DND-41 (cell line): ENCODE data around the gene CABP1.

Source experiments
- EZH2 ChIP-seq: IDR thresholded peaks from 3 replicates; pipeline ENCODE4 v1.6.1; 2012; ENCODE audit warnings: borderline replicate concordance, low read depth, mild to moderate bottlenecking, moderate library complexity, low read length, inconsistent platforms; ENCODE audit not compliant: severe bottlenecking
- TF ChIP-seq, protein P1 (sequence below): IDR thresholded peaks from 2 replicates; pipeline ENCODE4 v1.5.1; 2012; ENCODE audit warnings: borderline replicate concordance, low read length, moderate library complexity, mild to moderate bottlenecking; ENCODE audit not compliant: poor library complexity, severe bottlenecking; ENCODE audit errors: extremely low read depth

DNA sequence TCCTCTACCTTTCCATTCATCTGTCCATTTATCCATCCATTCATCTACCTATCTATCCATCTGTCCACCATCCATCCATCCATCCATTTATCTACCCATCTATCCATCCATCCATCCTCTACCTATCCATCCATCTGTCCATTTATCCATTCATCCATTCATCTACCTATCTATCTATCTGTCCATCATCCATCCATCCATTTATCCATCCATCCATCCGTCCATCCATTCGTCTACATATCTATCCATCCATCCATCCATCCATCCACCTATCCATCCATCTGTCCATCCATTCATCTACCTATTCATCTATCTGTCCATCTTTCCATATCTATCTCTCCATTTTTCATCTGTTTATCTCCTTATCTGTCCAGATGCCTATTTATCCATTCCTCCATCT lies 21.0 kb downstream of the CABP1 start:
- TF ChIP-seq, protein P1, sequence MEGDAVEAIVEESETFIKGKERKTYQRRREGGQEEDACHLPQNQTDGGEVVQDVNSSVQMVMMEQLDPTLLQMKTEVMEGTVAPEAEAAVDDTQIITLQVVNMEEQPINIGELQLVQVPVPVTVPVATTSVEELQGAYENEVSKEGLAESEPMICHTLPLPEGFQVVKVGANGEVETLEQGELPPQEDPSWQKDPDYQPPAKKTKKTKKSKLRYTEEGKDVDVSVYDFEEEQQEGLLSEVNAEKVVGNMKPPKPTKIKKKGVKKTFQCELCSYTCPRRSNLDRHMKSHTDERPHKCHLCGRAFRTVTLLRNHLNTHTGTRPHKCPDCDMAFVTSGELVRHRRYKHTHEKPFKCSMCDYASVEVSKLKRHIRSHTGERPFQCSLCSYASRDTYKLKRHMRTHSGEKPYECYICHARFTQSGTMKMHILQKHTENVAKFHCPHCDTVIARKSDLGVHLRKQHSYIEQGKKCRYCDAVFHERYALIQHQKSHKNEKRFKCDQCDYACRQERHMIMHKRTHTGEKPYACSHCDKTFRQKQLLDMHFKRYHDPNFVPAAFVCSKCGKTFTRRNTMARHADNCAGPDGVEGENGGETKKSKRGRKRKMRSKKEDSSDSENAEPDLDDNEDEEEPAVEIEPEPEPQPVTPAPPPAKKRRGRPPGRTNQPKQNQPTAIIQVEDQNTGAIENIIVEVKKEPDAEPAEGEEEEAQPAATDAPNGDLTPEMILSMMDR = no peak
- no peak for TF ChIP-seq EZH2
